Uterus (tissue), 2 donors: ENCODE measurements around the gene FBRSL1.

Experiments
- POLR2A ChIP-seq, 2 donors: fragments of 450-650 bp; IDR thresholded peaks; one replicate each; pipeline ENCODE4 v1.6.1; 2016; ENCODE audit warnings: antibody characterized with exemption in 2 of 2, mild to moderate bottlenecking in 1 of 2, moderate library complexity in 1 of 2
- TF ChIP-seq, protein P1 (sequence below), 4 experiments: fragments of 200-600 bp in 2 of 4; fragments of 450-650 bp in 2 of 4; sonication (generic) in 2 of 4; IDR thresholded peaks; one replicate each; pipeline ENCODE4 v1.5.1; 2016 to 2019; ENCODE audit warnings: antibody characterized with exemption in 4 of 4, mild to moderate bottlenecking in 2 of 4, moderate library complexity in 1 of 4

DNA sequence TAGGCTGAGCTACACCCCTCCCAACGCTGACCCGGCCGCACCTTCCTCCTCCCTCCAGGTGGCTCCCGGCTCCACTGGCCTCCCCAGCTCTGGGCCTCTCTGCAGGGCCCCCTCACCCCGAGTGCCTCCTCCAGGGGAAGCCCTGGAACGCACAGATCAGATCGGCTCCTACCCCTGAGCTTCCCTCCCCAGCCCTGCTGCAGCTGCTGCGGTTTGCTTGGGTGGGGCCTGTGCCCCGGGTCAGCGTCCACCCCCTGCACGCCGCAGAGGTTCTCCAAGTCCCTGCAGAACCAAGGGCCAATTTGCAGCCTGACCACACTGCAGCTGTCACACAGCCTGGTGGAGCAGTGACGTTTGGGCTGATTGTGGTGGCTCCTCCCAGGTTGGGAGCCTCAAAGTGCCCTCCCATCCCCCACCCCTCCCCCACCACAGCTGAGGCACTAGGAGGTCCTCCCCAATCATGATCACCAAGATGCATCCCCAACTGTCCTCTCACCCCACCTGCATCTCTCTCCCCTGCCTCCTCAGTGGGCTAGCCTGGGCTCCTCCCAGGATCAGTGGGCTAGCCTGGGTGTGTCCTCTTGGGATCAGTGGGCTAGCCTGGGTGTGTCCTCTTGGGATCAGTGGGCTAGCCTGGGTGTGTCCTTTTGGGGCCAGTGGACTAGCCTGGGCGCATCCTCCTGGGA lies 12.8 kb upstream of the FBRSL1 start:
- no peak for TF ChIP-seq POLR2A (IDR thresholded peaks at IDR 0.05)
- TF ChIP-seq, protein P1, sequence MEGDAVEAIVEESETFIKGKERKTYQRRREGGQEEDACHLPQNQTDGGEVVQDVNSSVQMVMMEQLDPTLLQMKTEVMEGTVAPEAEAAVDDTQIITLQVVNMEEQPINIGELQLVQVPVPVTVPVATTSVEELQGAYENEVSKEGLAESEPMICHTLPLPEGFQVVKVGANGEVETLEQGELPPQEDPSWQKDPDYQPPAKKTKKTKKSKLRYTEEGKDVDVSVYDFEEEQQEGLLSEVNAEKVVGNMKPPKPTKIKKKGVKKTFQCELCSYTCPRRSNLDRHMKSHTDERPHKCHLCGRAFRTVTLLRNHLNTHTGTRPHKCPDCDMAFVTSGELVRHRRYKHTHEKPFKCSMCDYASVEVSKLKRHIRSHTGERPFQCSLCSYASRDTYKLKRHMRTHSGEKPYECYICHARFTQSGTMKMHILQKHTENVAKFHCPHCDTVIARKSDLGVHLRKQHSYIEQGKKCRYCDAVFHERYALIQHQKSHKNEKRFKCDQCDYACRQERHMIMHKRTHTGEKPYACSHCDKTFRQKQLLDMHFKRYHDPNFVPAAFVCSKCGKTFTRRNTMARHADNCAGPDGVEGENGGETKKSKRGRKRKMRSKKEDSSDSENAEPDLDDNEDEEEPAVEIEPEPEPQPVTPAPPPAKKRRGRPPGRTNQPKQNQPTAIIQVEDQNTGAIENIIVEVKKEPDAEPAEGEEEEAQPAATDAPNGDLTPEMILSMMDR (IDR thresholded peaks at IDR 0.05): no peak
